ENCODE measurements around the gene ARHGEF1. TPM values are rescaled to one million over a fixed set of nuclear protein-coding genes. Genes with fewer than 3 reads are reported as not detected.

Gene ARHGEF1
- total RNA-seq, 1 donor from 2014 or later: 197 TPM

DNA sequence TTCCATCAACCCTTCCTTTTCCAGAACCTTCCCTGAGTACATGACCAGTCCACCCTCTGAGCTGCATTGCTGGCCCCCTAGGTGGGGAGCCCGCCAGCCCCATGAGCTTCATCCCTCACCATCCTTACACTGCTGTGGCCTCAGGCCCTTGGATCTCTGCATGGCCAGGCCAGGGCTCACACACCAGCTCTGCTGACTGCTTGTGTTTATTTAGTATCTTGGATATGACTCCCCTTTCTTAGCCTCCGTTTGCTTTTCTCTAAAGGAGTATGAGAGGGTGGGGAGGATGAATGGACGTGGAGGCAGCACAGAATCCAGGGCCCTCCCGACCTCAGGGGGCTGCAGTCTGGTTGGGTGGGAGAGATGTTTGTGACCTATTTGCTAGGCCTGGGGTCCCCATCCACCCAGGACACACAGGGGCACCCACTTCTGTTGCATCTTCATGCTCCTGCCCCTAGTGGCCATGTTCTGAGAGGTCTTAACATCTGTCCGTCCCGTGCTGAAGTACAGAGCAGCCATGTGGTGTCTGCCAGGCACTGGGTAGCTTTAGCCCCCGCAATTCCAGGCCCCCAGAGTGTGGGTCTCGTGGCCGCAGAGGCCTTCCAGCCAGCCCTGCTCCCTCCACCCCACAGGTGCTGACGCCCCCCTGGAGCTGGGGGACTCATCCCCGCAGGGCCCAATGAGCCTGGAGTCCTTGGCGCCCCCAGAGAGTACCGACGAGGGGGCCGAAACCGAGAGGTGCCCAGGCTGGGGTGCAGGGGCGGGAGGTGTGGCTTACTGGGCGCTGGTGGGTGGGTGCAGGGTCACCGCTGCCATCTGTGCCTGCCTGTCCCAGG lies 13.0 kb downstream of the ARHGEF1 start:
- Histone ChIP-seq H3K27me3 (no peaks in the 10 kb centered on the region), H3K36me3 (peaks cover 75% of the 10 kb centered on the region), H3K9me3 (no peaks in the 10 kb centered on the region), H3K27ac (no peak overlapping the region), H3K4me3 (no peak overlapping the region), H3K4me1 (no peaks in the 10 kb centered on the region)
- ATAC-seq: no peak
- no peak for DNase-seq
- intact Hi-C loops (cut with DNase I): no loop called here
- TF ChIP-seq, protein P1, sequence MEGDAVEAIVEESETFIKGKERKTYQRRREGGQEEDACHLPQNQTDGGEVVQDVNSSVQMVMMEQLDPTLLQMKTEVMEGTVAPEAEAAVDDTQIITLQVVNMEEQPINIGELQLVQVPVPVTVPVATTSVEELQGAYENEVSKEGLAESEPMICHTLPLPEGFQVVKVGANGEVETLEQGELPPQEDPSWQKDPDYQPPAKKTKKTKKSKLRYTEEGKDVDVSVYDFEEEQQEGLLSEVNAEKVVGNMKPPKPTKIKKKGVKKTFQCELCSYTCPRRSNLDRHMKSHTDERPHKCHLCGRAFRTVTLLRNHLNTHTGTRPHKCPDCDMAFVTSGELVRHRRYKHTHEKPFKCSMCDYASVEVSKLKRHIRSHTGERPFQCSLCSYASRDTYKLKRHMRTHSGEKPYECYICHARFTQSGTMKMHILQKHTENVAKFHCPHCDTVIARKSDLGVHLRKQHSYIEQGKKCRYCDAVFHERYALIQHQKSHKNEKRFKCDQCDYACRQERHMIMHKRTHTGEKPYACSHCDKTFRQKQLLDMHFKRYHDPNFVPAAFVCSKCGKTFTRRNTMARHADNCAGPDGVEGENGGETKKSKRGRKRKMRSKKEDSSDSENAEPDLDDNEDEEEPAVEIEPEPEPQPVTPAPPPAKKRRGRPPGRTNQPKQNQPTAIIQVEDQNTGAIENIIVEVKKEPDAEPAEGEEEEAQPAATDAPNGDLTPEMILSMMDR (IDR thresholded peaks at IDR 0.05): no peak

DNA sequence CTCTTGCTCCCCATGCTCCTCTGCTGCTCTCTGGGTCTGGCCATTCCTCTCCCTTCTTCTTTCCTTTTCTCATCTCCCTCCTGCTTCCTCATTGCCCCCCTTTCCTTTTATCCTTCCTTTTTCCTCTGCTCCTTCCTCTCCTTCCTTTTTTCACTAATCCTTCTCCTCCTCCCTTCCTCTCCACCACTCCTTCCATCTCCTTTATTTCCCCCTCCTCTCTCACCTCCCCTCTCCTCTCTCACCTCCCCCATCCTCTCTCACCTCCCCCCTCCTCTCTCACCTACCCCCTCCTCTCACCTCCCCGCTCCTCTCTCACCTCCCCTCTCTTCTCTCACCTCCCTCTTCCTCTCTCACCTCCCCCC lies 13.6 kb downstream of the ARHGEF1 start:
- Histone ChIP-seq H3K4me1 (no peaks in the 10 kb centered on the region), H3K9me3 (no peaks in the 10 kb centered on the region), H3K36me3 (peaks cover 78% of the 10 kb centered on the region), H3K4me3 (no peak overlapping the region), H3K27me3 (no peaks in the 10 kb centered on the region), H3K27ac (no peak overlapping the region)
- ATAC-seq (no peak), DNase-seq (no peak)
- intact Hi-C loops (cut with DNase I): no loop called here
- TF ChIP-seq, protein P1 (IDR thresholded peaks at IDR 0.05): no peak

DNA sequence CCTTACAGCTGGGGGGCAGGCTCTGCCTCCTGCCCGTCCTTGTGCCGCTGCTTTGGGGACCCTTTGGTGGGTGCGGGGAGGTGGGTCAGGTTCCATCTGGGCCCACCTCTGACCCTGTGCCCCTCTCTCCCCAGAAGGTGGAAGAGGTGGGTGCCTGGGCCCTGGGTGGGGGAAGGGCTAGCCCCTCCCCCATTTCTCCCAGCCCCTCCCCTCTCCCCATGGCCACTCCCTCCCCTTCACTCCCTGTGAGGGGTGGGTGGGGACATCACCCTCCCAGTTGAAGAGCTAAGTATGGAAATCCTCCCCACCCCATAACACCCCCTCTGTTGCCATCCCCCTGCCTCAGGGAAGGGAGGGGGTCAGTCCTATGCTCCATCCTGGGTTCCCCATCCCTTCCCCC lies 14.2 kb downstream of the ARHGEF1 start:
- H3K4me3 ChIP-seq: no peak overlapping the region
- ATAC-seq (no peak), DNase-seq (no peak)
- intact Hi-C loops (cut with DNase I): no loop called here
- H3K4me1 ChIP-seq: no peaks in the 10 kb centered on the region
- TF ChIP-seq, protein P1 (IDR thresholded peaks at IDR 0.05): no peak
- H3K9me3 ChIP-seq: no peaks in the 10 kb centered on the region
- H3K27ac ChIP-seq: no peak overlapping the region
- no peaks in the 10 kb centered on the region for H3K27me3 ChIP-seq
- H3K36me3 ChIP-seq: peaks cover 79% of the 10 kb centered on the region

DNA sequence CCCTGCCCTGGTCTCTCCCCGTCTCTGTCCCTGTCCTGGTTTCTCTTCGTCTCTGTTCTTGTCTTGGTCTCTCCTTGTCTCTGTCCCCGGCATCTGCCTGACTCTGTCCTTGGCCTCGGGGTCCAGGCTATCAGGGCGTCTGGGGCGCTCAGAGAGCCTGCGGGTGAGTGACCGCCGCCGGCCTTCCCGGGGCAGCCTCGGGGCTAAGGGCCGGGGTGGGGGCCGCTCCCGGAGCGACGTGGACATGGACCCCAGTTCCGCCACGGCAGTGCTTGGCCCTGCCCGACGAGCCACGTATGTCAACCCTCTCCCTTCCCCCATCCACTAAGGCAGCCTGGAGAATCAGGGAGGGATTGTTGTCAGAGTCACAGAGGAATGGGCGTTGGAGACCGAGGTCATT lies 14.8 kb downstream of the ARHGEF1 start:
- Histone ChIP-seq H3K27me3 (no peaks in the 10 kb centered on the region), H3K36me3 (peaks cover 79% of the 10 kb centered on the region), H3K9me3 (no peaks in the 10 kb centered on the region), H3K4me3 (no peak overlapping the region), H3K27ac (no peak overlapping the region), H3K4me1 (no peaks in the 10 kb centered on the region)
- TF ChIP-seq, protein P1 (IDR thresholded peaks at IDR 0.05): no peak
- ATAC-seq (no peak), DNase-seq (no peak)
- intact Hi-C loops (cut with DNase I): no loop called here

DNA sequence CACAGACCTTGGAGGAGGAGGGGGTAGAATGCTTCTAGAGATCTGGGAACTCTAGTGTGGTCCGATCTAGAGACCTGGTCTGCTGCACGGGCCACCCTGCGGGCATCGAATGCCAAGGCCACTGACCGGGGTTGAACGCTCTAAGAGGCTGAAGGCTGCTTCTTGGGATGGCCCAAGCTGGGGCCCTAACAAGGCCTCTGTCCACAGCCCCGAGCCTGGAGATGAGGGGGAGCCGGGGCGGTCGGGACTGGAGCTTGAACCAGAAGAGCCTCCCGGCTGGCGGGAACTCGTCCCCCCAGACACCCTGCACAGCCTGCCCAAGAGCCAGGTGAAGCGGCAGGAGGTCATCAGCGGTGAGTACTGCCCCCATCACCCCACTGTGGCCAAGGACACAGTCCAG lies 15.3 kb downstream of the ARHGEF1 start:
- H3K9me3 ChIP-seq: no peaks in the 10 kb centered on the region
- peaks cover 80% of the 10 kb centered on the region for H3K36me3 ChIP-seq
- no peaks in the 10 kb centered on the region for H3K27me3 ChIP-seq
- no peak overlapping the region for H3K27ac ChIP-seq
- TF ChIP-seq, protein P1 (IDR thresholded peaks at IDR 0.05): no peak
- no peaks in the 10 kb centered on the region for H3K4me1 ChIP-seq
- ATAC-seq (no peak), DNase-seq (no peak)
- H3K4me3 ChIP-seq: no peak overlapping the region
- intact Hi-C loops (cut with DNase I): no loop called here

Data from upper lobe of right lung (tissue), 1 donor.